Measurements from ENCODE around the gene IQCK.

Gene IQCK

GRCh38 chr16:19822533-19822932 is 104.5 kb downstream of the IQCK start:
- TF ChIP-seq TEAD4 (IDR thresholded peaks at IDR 0.05) (no peak), MAX (IDR thresholded peaks at IDR 0.05) (no peak), TAF1 (IDR thresholded peaks at IDR 0.05; ENCODE audit: low read depth) (no peak), CEBPB (IDR thresholded peaks at IDR 0.05) (no peak), TCF12 (IDR thresholded peaks at IDR 0.05; ENCODE audit: low read depth) (no peak), FOXM1 (IDR thresholded peaks at IDR 0.05; ENCODE audit: borderline replicate concordance, low read depth) (no peak), RAD21 (IDR thresholded peaks at IDR 0.05; ENCODE audit: low read depth) (no peak), EGR1 (IDR thresholded peaks at IDR 0.05) (no peak), YY1 (IDR thresholded peaks at IDR 0.05; ENCODE audit: low read depth) (no peak), REST (IDR thresholded peaks at IDR 0.05; ENCODE audit: low read depth) (no peak), USF1 (IDR thresholded peaks at IDR 0.05) (no peak), NFIC (IDR thresholded peaks at IDR 0.05) (no peak), CREB1 (IDR thresholded peaks at IDR 0.05; ENCODE audit: low read depth) (no peak), ZBTB7A (IDR thresholded peaks at IDR 0.05; ENCODE audit: low read depth) (no peak), EP300 (IDR thresholded peaks at IDR 0.05; ENCODE audit: borderline replicate concordance) (no peak)

- no peak for TF ChIP-seq ZBTB7A (IDR thresholded peaks at IDR 0.05; ENCODE audit: low read depth)
- TF ChIP-seq TAF1 (IDR thresholded peaks at IDR 0.05; ENCODE audit: low read depth) = no peak
- no peak for TF ChIP-seq EP300 (IDR thresholded peaks at IDR 0.05; ENCODE audit: borderline replicate concordance)
- no peak for TF ChIP-seq MAX (IDR thresholded peaks at IDR 0.05)
These were observed 105.3 kb downstream of the IQCK start for GRCh38 chr16:19823322-19823721.

GRCh38 chr16:19824216-19824615 is 106.1 kb downstream of the IQCK start:
- no peak for TF ChIP-seq YY1 (IDR thresholded peaks at IDR 0.05; ENCODE audit: low read depth)
- no peak for TF ChIP-seq CREB1 (IDR thresholded peaks at IDR 0.05; ENCODE audit: low read depth)
- TF ChIP-seq NFIC (IDR thresholded peaks at IDR 0.05) = no peak
- no peak for TF ChIP-seq MAX (IDR thresholded peaks at IDR 0.05)
- TF ChIP-seq USF1 (IDR thresholded peaks at IDR 0.05) = no peak
- TF ChIP-seq REST (IDR thresholded peaks at IDR 0.05; ENCODE audit: low read depth) = no peak
- TF ChIP-seq EP300 (IDR thresholded peaks at IDR 0.05; ENCODE audit: borderline replicate concordance) = no peak
- no peak for TF ChIP-seq TCF12 (IDR thresholded peaks at IDR 0.05; ENCODE audit: low read depth)
- no peak for TF ChIP-seq TEAD4 (IDR thresholded peaks at IDR 0.05)
- TF ChIP-seq ZBTB7A (IDR thresholded peaks at IDR 0.05; ENCODE audit: low read depth) = no peak
- TF ChIP-seq RAD21 (IDR thresholded peaks at IDR 0.05; ENCODE audit: low read depth) = no peak
- TF ChIP-seq TAF1 (IDR thresholded peaks at IDR 0.05; ENCODE audit: low read depth) = no peak
- no peak for TF ChIP-seq FOXM1 (IDR thresholded peaks at IDR 0.05; ENCODE audit: borderline replicate concordance, low read depth)
- TF ChIP-seq CEBPB (IDR thresholded peaks at IDR 0.05) = no peak
- TF ChIP-seq EGR1 (IDR thresholded peaks at IDR 0.05) = no peak

GRCh38 chr16:19829844-19830692 is 112.0 kb downstream of the IQCK start:
- TF ChIP-seq RAD21 (IDR thresholded peaks at IDR 0.05; ENCODE audit: low read depth) (no peak), CREB1 (IDR thresholded peaks at IDR 0.05; ENCODE audit: low read depth) (no peak)

- TF ChIP-seq NFIC (IDR thresholded peaks at IDR 0.05) (no peak), MAX (IDR thresholded peaks at IDR 0.05) (no peak), ZBTB7A (IDR thresholded peaks at IDR 0.05; ENCODE audit: low read depth) (no peak), CREB1 (IDR thresholded peaks at IDR 0.05; ENCODE audit: low read depth) (no peak), EP300 (IDR thresholded peaks at IDR 0.05; ENCODE audit: borderline replicate concordance) (no peak), FOXM1 (IDR thresholded peaks at IDR 0.05; ENCODE audit: borderline replicate concordance, low read depth) (no peak), CEBPB (IDR thresholded peaks at IDR 0.05) (no peak), USF1 (IDR thresholded peaks at IDR 0.05) (no peak), REST (IDR thresholded peaks at IDR 0.05; ENCODE audit: low read depth) (no peak), TEAD4 (IDR thresholded peaks at IDR 0.05) (no peak), RAD21 (IDR thresholded peaks at IDR 0.05; ENCODE audit: low read depth) (no peak), YY1 (IDR thresholded peaks at IDR 0.05; ENCODE audit: low read depth) (no peak), TAF1 (IDR thresholded peaks at IDR 0.05; ENCODE audit: low read depth) (no peak), EGR1 (IDR thresholded peaks at IDR 0.05) (no peak), TCF12 (IDR thresholded peaks at IDR 0.05; ENCODE audit: low read depth) (no peak)
These were observed 113.0 kb downstream of the IQCK start for GRCh38 chr16:19830902-19831560.

Measured in Ishikawa (cell line).